Measurements from ENCODE around the gene PUM1. TPM values are rescaled to one million over a fixed set of nuclear protein-coding genes. Genes with fewer than 3 reads are reported as not detected.

The PUM1 gene
- total and polyA plus RNA-seq, 2 experiments from 2014 or later, result 68.6 to 97.4 TPM

GRCh38 chr1:31016868-31017267, 48.6 kb downstream of the PUM1 start:
- Histone ChIP-seq H3K9me3 (ENCODE audit: low read depth) (no peaks in the 10 kb centered on the region), H4K20me1 (ENCODE audit: insufficient read depth, poor library complexity, severe bottlenecking) (peaks cover 100% of the 10 kb centered on the region), H2AFZ (no peak overlapping the region), H3K4me3 (no peak overlapping the region), H3K9me2 (replicated peaks; ENCODE audit: insufficient read depth) (no peaks in the 10 kb centered on the region), H3K27me3 (no peaks in the 10 kb centered on the region), H3K79me2 (peaks cover 100% of the 10 kb centered on the region), H3K27ac (no peak overlapping the region), H3K36me3 (replicated peaks; ENCODE audit: insufficient read depth, low read depth) (no peaks in the 10 kb centered on the region), H3K4me1 (ENCODE audit: insufficient read depth) (peaks cover 37% of the 10 kb centered on the region), H3K4me2 (no peak overlapping the region)
- DNase-seq (ENCODE audit: low spot score), result no peak
- WGBS (ENCODE audit: low lambda C conversion rate, missing lambda C conversion rate), result 49% methylated on average over 3 of the region's 3 CpGs
- TF ChIP-seq EZH2 (IDR thresholded peaks at IDR 0.05; ENCODE audit: borderline replicate concordance) (no peak), EZH2phosphoT487 (IDR thresholded peaks at IDR 0.05; ENCODE audit: low read depth, severe bottlenecking, unreplicated experiment) (no peak), CTCF (IDR thresholded peaks at IDR 0.05; ENCODE audit: poor library complexity) (no peak)

- Histone ChIP-seq H3K79me2 (peaks cover 100% of the 10 kb centered on the region), H3K4me3 (no peak overlapping the region), H2AFZ (no peak overlapping the region), H3K27me3 (no peaks in the 10 kb centered on the region), H3K4me1 (ENCODE audit: insufficient read depth) (peaks cover 41% of the 10 kb centered on the region), H3K9me2 (replicated peaks; ENCODE audit: insufficient read depth) (no peaks in the 10 kb centered on the region), H4K20me1 (ENCODE audit: insufficient read depth, poor library complexity, severe bottlenecking) (peaks cover 100% of the 10 kb centered on the region), H3K9me3 (ENCODE audit: low read depth) (no peaks in the 10 kb centered on the region), H3K36me3 (replicated peaks; ENCODE audit: insufficient read depth, low read depth) (no peaks in the 10 kb centered on the region), H3K27ac (peak overlapping the region; percentile 2), H3K4me2 (no peak overlapping the region)
- DNase-seq (ENCODE audit: low spot score), result no peak
- no peak for TF ChIP-seq EZH2 (IDR thresholded peaks at IDR 0.05; ENCODE audit: borderline replicate concordance)
- WGBS (ENCODE audit: low lambda C conversion rate, missing lambda C conversion rate), result 67% methylated on average over 3 of the region's 3 CpGs
These were observed 52.2 kb downstream of the PUM1 start for GRCh38 chr1:31013187-31013864.

GRCh38 chr1:31012210-31012924, 53.1 kb downstream of the PUM1 start:
- H3K36me3 ChIP-seq (replicated peaks; ENCODE audit: insufficient read depth, low read depth), result no peaks in the 10 kb centered on the region
- H3K9me2 ChIP-seq (replicated peaks; ENCODE audit: insufficient read depth), result no peaks in the 10 kb centered on the region
- no peak overlapping the region for H2AFZ ChIP-seq
- peaks cover 51% of the 10 kb centered on the region for H3K4me1 ChIP-seq (ENCODE audit: insufficient read depth)
- peaks cover 100% of the 10 kb centered on the region for H4K20me1 ChIP-seq (ENCODE audit: insufficient read depth, poor library complexity, severe bottlenecking)
- no peaks in the 10 kb centered on the region for H3K27me3 ChIP-seq
- peak overlapping the region; percentile 14 for H3K4me2 ChIP-seq
- no peak for TF ChIP-seq CTCF (IDR thresholded peaks at IDR 0.05; ENCODE audit: poor library complexity)
- TF ChIP-seq EZH2 (IDR thresholded peaks at IDR 0.05; ENCODE audit: borderline replicate concordance), result no peak
- TF ChIP-seq EZH2phosphoT487 (IDR thresholded peaks at IDR 0.05; ENCODE audit: low read depth, severe bottlenecking, unreplicated experiment), result no peak
- peaks cover 100% of the 10 kb centered on the region for H3K79me2 ChIP-seq
- WGBS (ENCODE audit: low lambda C conversion rate, missing lambda C conversion rate), result 79% methylated on average over 4 of the region's 4 CpGs
- H3K9me3 ChIP-seq (ENCODE audit: low read depth), result no peaks in the 10 kb centered on the region
- no peak for DNase-seq (ENCODE audit: low spot score)
- no peak overlapping the region for H3K27ac ChIP-seq
- no peak overlapping the region for H3K4me3 ChIP-seq

- Histone ChIP-seq H2AFZ (no peak overlapping the region), H3K4me3 (no peak overlapping the region), H3K4me2 (no peak overlapping the region), H3K27me3 (no peaks in the 10 kb centered on the region), H3K4me1 (ENCODE audit: insufficient read depth) (peaks cover 57% of the 10 kb centered on the region), H3K27ac (no peak overlapping the region), H3K36me3 (replicated peaks; ENCODE audit: insufficient read depth, low read depth) (no peaks in the 10 kb centered on the region), H3K9me2 (replicated peaks; ENCODE audit: insufficient read depth) (no peaks in the 10 kb centered on the region), H3K79me2 (peaks cover 100% of the 10 kb centered on the region), H4K20me1 (ENCODE audit: insufficient read depth, poor library complexity, severe bottlenecking) (peaks cover 100% of the 10 kb centered on the region), H3K9me3 (ENCODE audit: low read depth) (no peaks in the 10 kb centered on the region)
- TF ChIP-seq CTCF (IDR thresholded peaks at IDR 0.05; ENCODE audit: poor library complexity) (no peak), EZH2phosphoT487 (IDR thresholded peaks at IDR 0.05; ENCODE audit: low read depth, severe bottlenecking, unreplicated experiment) (no peak), EZH2 (IDR thresholded peaks at IDR 0.05; ENCODE audit: borderline replicate concordance) (no peak)
- WGBS (ENCODE audit: low lambda C conversion rate, missing lambda C conversion rate), result 100% methylated on average over 1 of the region's 1 CpG
- no peak for DNase-seq (ENCODE audit: low spot score)
These were observed 53.8 kb downstream of the PUM1 start for GRCh38 chr1:31011719-31012118.
